Uterus (tissue), 4 donors: ENCODE measurements around the gene NLE1. TPM values are rescaled to one million over a fixed set of nuclear protein-coding genes. Genes with fewer than 3 reads are reported as not detected.
"Not testable (repeated sequence)": the region's sequence is repeated elsewhere in the genome, so short reads cannot be mapped to it uniquely, and the experiment has no call there.

Source experiments
- DNase-seq, 2 donors: peaks; one replicate each; pipeline ENCODE4 v3.0.0-alpha.2; 2019 to 2020
- H3K27ac ChIP-seq, 2 donors: fragments of 200-600 bp; sonication (generic); 1 replicate in 1 of 2; 2 replicates in 1 of 2; pipeline ENCODE4 v1.5.1; 2016 to 2018
- H3K27me3 ChIP-seq, 2 donors: fragments of 200-600 bp; sonication (generic); one replicate each; pipeline ENCODE4 v1.5.1; 2018 to 2019; ENCODE audit warnings: control low read depth in 1 of 2
- H3K36me3 ChIP-seq, 2 donors: fragments of 200-600 bp; sonication (generic); one replicate each; pipeline ENCODE4 v1.5.1; 2019; ENCODE audit warnings: control low read depth in 1 of 2
- H3K4me1 ChIP-seq, 2 donors: fragments of 200-600 bp; sonication (generic); one replicate each; pipeline ENCODE4 v1.5.1; 2018 to 2019; ENCODE audit warnings: control low read depth in 1 of 2
- H3K4me3 ChIP-seq, 2 donors: fragments of 200-600 bp; sonication (generic); 1 replicate in 1 of 2; 2 replicates in 1 of 2; pipeline ENCODE4 v1.5.1; 2018 to 2019; ENCODE audit warnings: mild to moderate bottlenecking in 1 of 2
- H3K9me3 ChIP-seq, 2 donors: fragments of 200-600 bp; sonication (generic); one replicate each; pipeline ENCODE4 v1.5.1; 2019; ENCODE audit warnings: control low read depth in 1 of 2
- CTCF ChIP-seq, 4 experiments: fragments of 200-600 bp in 2 of 4; fragments of 450-650 bp in 2 of 4; sonication (generic) in 2 of 4; IDR thresholded peaks; one replicate each; pipeline ENCODE4 v1.5.1; 2016 to 2019; ENCODE audit warnings: antibody characterized with exemption in 4 of 4, mild to moderate bottlenecking in 2 of 4, moderate library complexity in 1 of 4
- POLR2A ChIP-seq, 2 donors: fragments of 450-650 bp; IDR thresholded peaks; one replicate each; pipeline ENCODE4 v1.6.1; 2016; ENCODE audit warnings: antibody characterized with exemption in 2 of 2, mild to moderate bottlenecking in 1 of 2, moderate library complexity in 1 of 2
- intact Hi-C: fragments of 100-400 bp; cut with DNase I; formaldehyde crosslinking; loops from one replicate; pipeline ENCODE4 v1.15.1; 2023; ENCODE audit warnings: low total_unique reads
- total RNA-seq, 4 donors: library from RNA; depleted of rRNA in 3 of 4; stranded (reverse); fragments of >200 nt in 3 of 4; gene quantifications; one replicate each; pipeline versions ENCODE4 v1.1.0 to v1.2.4, GENCODE V29; 2014 to 2023
- donor health status: DM: yes; HTN: yes; CAD: no.

NLE1 gene
- total RNA-seq, 4 donors from 2014 or later, result 3.6 to 30.0 (median 19.7) TPM

- intact Hi-C loops, result no loop called here
- Histone ChIP-seq H3K4me1 (no peaks in the 10 kb centered on the region), H3K36me3 (no peaks in the 10 kb centered on the region), H3K27me3 (no peaks in the 10 kb centered on the region), H3K9me3 (no peaks in the 10 kb centered on the region), H3K27ac (no peak overlapping the region), H3K4me3 (no peak overlapping the region)
- DNase-seq, result no peak
- TF ChIP-seq CTCF (IDR thresholded peaks at IDR 0.05) (no peak), POLR2A (IDR thresholded peaks at IDR 0.05) (no peak)
These were observed 45.4 kb upstream of the NLE1 start for GRCh38 chr17:35187481-35187880.

GRCh38 chr17:35185849-35186248, 43.7 kb upstream of the NLE1 start:
- TF ChIP-seq POLR2A (IDR thresholded peaks at IDR 0.05), result no peak
- TF ChIP-seq CTCF (IDR thresholded peaks at IDR 0.05), result no peak
- H3K36me3 ChIP-seq, result no peaks in the 10 kb centered on the region
- no peaks in the 10 kb centered on the region for H3K27me3 ChIP-seq
- no peak overlapping the region for H3K4me3 ChIP-seq
- H3K9me3 ChIP-seq, result no peaks in the 10 kb centered on the region
- no peaks in the 10 kb centered on the region for H3K4me1 ChIP-seq
- no peak overlapping the region for H3K27ac ChIP-seq
- no peak for DNase-seq
- intact Hi-C loops, result no loop called here

GRCh38 chr17:35184274-35184673, 42.2 kb upstream of the NLE1 start:
- no peaks in the 10 kb centered on the region for H3K27me3 ChIP-seq
- intact Hi-C loops, result no loop called here
- H3K4me3 ChIP-seq, result no peak overlapping the region
- H3K27ac ChIP-seq, result no peak overlapping the region
- DNase-seq, result no peak
- no peaks in the 10 kb centered on the region for H3K4me1 ChIP-seq
- no peaks in the 10 kb centered on the region for H3K9me3 ChIP-seq
- no peaks in the 10 kb centered on the region for H3K36me3 ChIP-seq
- TF ChIP-seq CTCF (IDR thresholded peaks at IDR 0.05), result no peak
- TF ChIP-seq POLR2A (IDR thresholded peaks at IDR 0.05), result no peak

- H3K36me3 ChIP-seq, result no peaks in the 10 kb centered on the region
- no peaks in the 10 kb centered on the region for H3K9me3 ChIP-seq
These were observed 41.2 kb upstream of the NLE1 start for GRCh38 chr17:35183332-35183731.

GRCh38 chr17:35179379-35179778, 37.3 kb upstream of the NLE1 start:
- H3K4me3 ChIP-seq, H3K36me3 ChIP-seq, intact Hi-C loops, H3K27me3 ChIP-seq, H3K4me1 ChIP-seq, H3K27ac ChIP-seq, H3K9me3 ChIP-seq, DNase-seq: not testable (repeated sequence)

More at GRCh38 chr17:35183332-35183731, 41.2 kb upstream of the NLE1 start:
- no peak for TF ChIP-seq POLR2A (IDR thresholded peaks at IDR 0.05)
- no peak for TF ChIP-seq CTCF (IDR thresholded peaks at IDR 0.05)
- H3K4me1 ChIP-seq, result no peaks in the 10 kb centered on the region
- intact Hi-C loops, result no loop called here
- H3K27ac ChIP-seq, result no peak overlapping the region
- no peaks in the 10 kb centered on the region for H3K27me3 ChIP-seq
- H3K4me3 ChIP-seq, result no peak overlapping the region
- no peak for DNase-seq

GRCh38 chr17:35176897-35177296, 34.8 kb upstream of the NLE1 start:
- no peak for DNase-seq
- H3K4me1 ChIP-seq, result no peaks in the 10 kb centered on the region
- no peak for TF ChIP-seq POLR2A (IDR thresholded peaks at IDR 0.05)
- no peak for TF ChIP-seq CTCF (IDR thresholded peaks at IDR 0.05)
- H3K27me3 ChIP-seq, result no peaks in the 10 kb centered on the region
- intact Hi-C loops, result no loop called here
- no peak overlapping the region for H3K4me3 ChIP-seq
- no peak overlapping the region for H3K27ac ChIP-seq
- no peaks in the 10 kb centered on the region for H3K9me3 ChIP-seq
- no peaks in the 10 kb centered on the region for H3K36me3 ChIP-seq
